GM19351 (cell line): ENCODE results near the gene PSMB2.

ENCODE experiments used
- ATAC-seq: cut with Tn5 transposase; IDR thresholded peaks from one replicate; pipeline ENCODE4 v1.9.1; 2021; ENCODE audit warnings: mild to moderate bottlenecking, moderate library complexity; ENCODE audit not compliant: unreplicated experiment

Gene PSMB2

GRCh38 chr1:35574125-35574654, 67.1 kb downstream of the PSMB2 start:
- ATAC-seq, result no peak

- no peak for ATAC-seq
Observed at GRCh38 chr1:35573198-35574124, 67.9 kb downstream of the PSMB2 start, which contains the start of gene TFAP2E. TFAP2E (plus strand) TSS chr1:35573314; CDS start chr1:35573578, 264 bp downstream.

- no peak for ATAC-seq
Observed at GRCh38 chr1:35572296-35572695, 69.0 kb downstream of the PSMB2 start.

GRCh38 chr1:35571263-35571662, 70.1 kb downstream of the PSMB2 start:
- no peak for ATAC-seq

GRCh38 chr1:35570589-35571137, 70.7 kb downstream of the PSMB2 start:
- ATAC-seq, result no peak

GRCh38 chr1:35569936-35570335, 71.4 kb downstream of the PSMB2 start:
- no peak for ATAC-seq

GRCh38 chr1:35568975-35569395, 72.3 kb downstream of the PSMB2 start:
- ATAC-seq, result no peak

GRCh38 chr1:35567947-35568558, 73.3 kb downstream of the PSMB2 start:
- ATAC-seq, result no peak

- no peak for ATAC-seq
Observed at GRCh38 chr1:35565742-35566133, 75.6 kb downstream of the PSMB2 start.

GRCh38 chr1:35564884-35565741, 76.2 kb downstream of the PSMB2 start:
- ATAC-seq, result no peak

GRCh38 chr1:35564037-35564883, 77.1 kb downstream of the PSMB2 start:
- no peak for ATAC-seq

- no peak for ATAC-seq
Observed at GRCh38 chr1:35563166-35563565, 78.2 kb downstream of the PSMB2 start.

- ATAC-seq, result no peak
Observed at GRCh38 chr1:35561972-35562680, 79.2 kb downstream of the PSMB2 start.

GRCh38 chr1:35561297-35561971, 79.9 kb downstream of the PSMB2 start:
- ATAC-seq, result no peak

- no peak for ATAC-seq
Observed at GRCh38 chr1:35560256-35561225, 80.8 kb downstream of the PSMB2 start.

GRCh38 chr1:35559317-35559944, 81.9 kb downstream of the PSMB2 start:
- ATAC-seq, result no peak
